Measurements from ENCODE around the gene CACNA1C. TPM values are rescaled to one million over a fixed set of nuclear protein-coding genes. Genes with fewer than 3 reads are reported as not detected.

The CACNA1C gene
- total RNA-seq, 1 experiment from 2014 or later, result 3.7 TPM

DNA sequence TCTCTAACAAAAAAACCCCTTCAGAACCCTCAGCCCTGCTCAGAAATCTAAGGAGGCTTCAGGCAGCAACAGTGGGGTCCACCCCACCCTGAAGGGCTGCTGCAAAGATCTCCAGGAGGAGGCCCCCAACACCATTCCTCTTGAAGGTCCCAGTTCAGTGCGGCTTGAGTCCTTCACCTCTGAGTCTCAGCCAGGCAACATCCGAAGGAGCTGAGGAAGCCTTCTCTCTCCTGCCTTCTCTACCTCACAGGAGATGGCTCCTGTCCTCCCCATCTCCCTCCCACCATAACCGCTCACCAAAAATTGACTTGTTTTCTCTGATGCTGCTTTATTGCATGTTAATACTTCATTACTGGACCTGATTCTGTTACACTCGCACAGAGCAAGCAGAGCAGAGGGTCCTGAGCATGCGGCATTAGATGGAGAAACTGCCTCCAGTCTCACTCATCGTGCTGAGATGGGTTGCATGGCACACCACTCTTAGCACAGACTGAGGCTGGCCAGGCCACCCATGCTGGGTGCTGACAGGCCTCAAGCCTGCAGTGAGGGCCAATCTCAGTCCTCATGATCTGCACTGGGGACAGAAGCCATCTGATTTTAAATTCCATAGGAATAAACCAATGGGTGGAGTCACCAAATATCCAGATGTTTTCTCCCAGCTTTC lies 224.8 kb downstream of the CACNA1C start:
- no peaks in the 10 kb centered on the region for H3K36me3 ChIP-seq (ENCODE audit: insufficient read depth, low read length, poor library complexity, severe bottlenecking)
- H3K27me3 ChIP-seq (replicated peaks; ENCODE audit: insufficient read depth, low read depth, low read length, poor library complexity), result no peaks in the 10 kb centered on the region
- no peak for DNase-seq (ENCODE audit: low spot score)
- TF ChIP-seq CTCF (conservative IDR thresholded peaks at IDR 0.05; ENCODE audit: low read depth, low read length), result no peak
- TF ChIP-seq EZH2 (IDR thresholded peaks at IDR 0.05; ENCODE audit: borderline replicate concordance, low read depth, low read length, poor library complexity, severe bottlenecking), result no peak
- H3K9me3 ChIP-seq (ENCODE audit: low read depth, low read length, poor library complexity, severe bottlenecking), result peaks cover 5% of the 10 kb centered on the region
- BruUV-seq (replicated peaks), result no TSS peak
- peaks cover 6% of the 10 kb centered on the region for H3K4me1 ChIP-seq (ENCODE audit: insufficient read depth, low read length, poor library complexity, severe bottlenecking)
- CTCF ChIA-PET, result no interaction called here
- no peak overlapping the region for H3K4me3 ChIP-seq (ENCODE audit: low read depth, low read length, poor library complexity, severe bottlenecking)
- POLR2A ChIA-PET (ENCODE audit: low non-redundant PET), result no interaction called here
- no peak overlapping the region for H3K27ac ChIP-seq (ENCODE audit: low read depth, low read length, poor library complexity, severe bottlenecking)
- intact Hi-C loops (cut with micrococcal nuclease; ENCODE audit: unreplicated experiment), result no loop called here

DNA sequence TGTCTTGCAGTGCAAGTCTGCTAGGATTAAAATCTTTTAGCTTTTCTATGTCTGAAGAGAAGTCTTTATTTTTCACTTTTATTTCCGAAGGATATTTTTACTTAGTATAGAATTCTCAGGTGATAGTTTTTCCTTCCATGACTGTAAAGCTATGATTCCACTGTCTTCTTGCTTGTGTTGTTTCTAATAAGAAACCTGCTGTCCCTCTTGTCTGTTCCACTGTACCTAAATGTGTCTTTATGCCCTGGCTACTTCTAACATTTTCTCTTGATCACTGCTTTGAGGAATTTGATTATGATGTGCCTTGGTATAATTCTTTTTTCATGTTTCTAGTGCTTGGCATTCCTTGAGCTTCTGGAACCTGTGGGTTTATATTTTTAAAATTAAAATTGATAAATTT lies 228.7 kb downstream of the CACNA1C start:
- BruUV-seq (replicated peaks), result no TSS peak
- Histone ChIP-seq H3K4me1 (ENCODE audit: insufficient read depth, low read length, poor library complexity, severe bottlenecking) (peaks cover 43% of the 10 kb centered on the region), H3K9me3 (ENCODE audit: low read depth, low read length, poor library complexity, severe bottlenecking) (peaks cover 5% of the 10 kb centered on the region), H3K36me3 (ENCODE audit: insufficient read depth, low read length, poor library complexity, severe bottlenecking) (no peaks in the 10 kb centered on the region), H3K27ac (ENCODE audit: low read depth, low read length, poor library complexity, severe bottlenecking) (no peak overlapping the region), H3K4me3 (ENCODE audit: low read depth, low read length, poor library complexity, severe bottlenecking) (no peak overlapping the region), H3K27me3 (replicated peaks; ENCODE audit: insufficient read depth, low read depth, low read length, poor library complexity) (no peaks in the 10 kb centered on the region)
- TF ChIP-seq CTCF (conservative IDR thresholded peaks at IDR 0.05; ENCODE audit: low read depth, low read length) (no peak), EZH2 (IDR thresholded peaks at IDR 0.05; ENCODE audit: borderline replicate concordance, low read depth, low read length, poor library complexity, severe bottlenecking) (no peak)
- intact Hi-C loops (cut with micrococcal nuclease; ENCODE audit: unreplicated experiment), result no loop called here
- ChIA-PET POLR2A (ENCODE audit: low non-redundant PET) (no interaction called here), CTCF (no interaction called here)
- no peak for DNase-seq (ENCODE audit: low spot score)

DNA sequence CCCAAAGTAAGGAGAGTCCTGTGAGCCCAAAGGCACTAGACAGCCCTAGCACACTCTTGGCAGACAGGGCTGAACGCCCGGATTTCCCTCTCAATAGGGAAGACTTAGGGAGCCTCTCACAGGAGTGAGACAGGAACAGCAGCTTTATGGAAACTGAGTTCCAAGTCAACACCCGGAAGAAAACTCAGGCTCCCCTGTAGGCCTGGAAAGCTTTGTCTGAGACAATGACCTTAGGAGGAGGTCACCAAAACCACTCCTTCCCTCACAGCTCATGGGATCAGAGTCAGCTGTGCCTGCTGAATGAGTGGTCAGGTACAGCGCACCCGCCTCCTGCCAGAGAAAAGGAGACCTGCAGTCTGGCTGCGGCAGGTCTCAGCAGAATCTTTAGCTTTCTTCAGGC lies 229.5 kb downstream of the CACNA1C start:
- H3K9me3 ChIP-seq (ENCODE audit: low read depth, low read length, poor library complexity, severe bottlenecking), result peaks cover 5% of the 10 kb centered on the region
- CTCF ChIA-PET, result no interaction called here
- POLR2A ChIA-PET (ENCODE audit: low non-redundant PET), result no interaction called here
- H3K27me3 ChIP-seq (replicated peaks; ENCODE audit: insufficient read depth, low read depth, low read length, poor library complexity), result no peaks in the 10 kb centered on the region
- TF ChIP-seq CTCF (conservative IDR thresholded peaks at IDR 0.05; ENCODE audit: low read depth, low read length) (0 out of 2 replicates have a peak, but pooled peaks have one; percentile 35), EZH2 (IDR thresholded peaks at IDR 0.05; ENCODE audit: borderline replicate concordance, low read depth, low read length, poor library complexity, severe bottlenecking) (no peak)
- no peak overlapping the region for H3K4me3 ChIP-seq (ENCODE audit: low read depth, low read length, poor library complexity, severe bottlenecking)
- intact Hi-C loops (cut with micrococcal nuclease; ENCODE audit: unreplicated experiment), result no loop called here
- H3K27ac ChIP-seq (ENCODE audit: low read depth, low read length, poor library complexity, severe bottlenecking), result peak overlapping the region; percentile 15
- H3K4me1 ChIP-seq (ENCODE audit: insufficient read depth, low read length, poor library complexity, severe bottlenecking), result peaks cover 50% of the 10 kb centered on the region
- BruUV-seq (replicated peaks), result no TSS peak
- DNase-seq (ENCODE audit: low spot score), result no peak
- no peaks in the 10 kb centered on the region for H3K36me3 ChIP-seq (ENCODE audit: insufficient read depth, low read length, poor library complexity, severe bottlenecking)

All from A673 (cell line).